Measurements from ENCODE around the gene CBFA2T3. TPM values are rescaled to one million over a fixed set of nuclear protein-coding genes. Genes with fewer than 3 reads are reported as not detected.

CBFA2T3 gene
- total and polyA plus RNA-seq, 4 donors: 4.7 to 11.8 (median 6.6) TPM

GRCh38 chr16:88841521-88842307, 135.3 kb downstream of the CBFA2T3 start:
- no peaks in the 10 kb centered on the region for H3K9me3 ChIP-seq (ENCODE audit: control insufficient read depth in 4 of 4, insufficient read depth in 3 of 4, low read length in 3 of 4)
- 92 to 94% methylated on average over 39 to 40 of the region's 40 CpGs for WGBS, 2 donors
- H3K36me3 ChIP-seq (ENCODE audit: control insufficient read depth in 4 of 4, insufficient read depth in 4 of 4, low read length in 4 of 4): peaks cover 0 to 44% (median 8%) of the 10 kb centered on the region in 4 donors
- TF ChIP-seq, protein P1, sequence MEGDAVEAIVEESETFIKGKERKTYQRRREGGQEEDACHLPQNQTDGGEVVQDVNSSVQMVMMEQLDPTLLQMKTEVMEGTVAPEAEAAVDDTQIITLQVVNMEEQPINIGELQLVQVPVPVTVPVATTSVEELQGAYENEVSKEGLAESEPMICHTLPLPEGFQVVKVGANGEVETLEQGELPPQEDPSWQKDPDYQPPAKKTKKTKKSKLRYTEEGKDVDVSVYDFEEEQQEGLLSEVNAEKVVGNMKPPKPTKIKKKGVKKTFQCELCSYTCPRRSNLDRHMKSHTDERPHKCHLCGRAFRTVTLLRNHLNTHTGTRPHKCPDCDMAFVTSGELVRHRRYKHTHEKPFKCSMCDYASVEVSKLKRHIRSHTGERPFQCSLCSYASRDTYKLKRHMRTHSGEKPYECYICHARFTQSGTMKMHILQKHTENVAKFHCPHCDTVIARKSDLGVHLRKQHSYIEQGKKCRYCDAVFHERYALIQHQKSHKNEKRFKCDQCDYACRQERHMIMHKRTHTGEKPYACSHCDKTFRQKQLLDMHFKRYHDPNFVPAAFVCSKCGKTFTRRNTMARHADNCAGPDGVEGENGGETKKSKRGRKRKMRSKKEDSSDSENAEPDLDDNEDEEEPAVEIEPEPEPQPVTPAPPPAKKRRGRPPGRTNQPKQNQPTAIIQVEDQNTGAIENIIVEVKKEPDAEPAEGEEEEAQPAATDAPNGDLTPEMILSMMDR (IDR thresholded peaks at IDR 0.05; ENCODE audit: control extremely low read depth, extremely low read depth): no peak
- DNase-seq: no peak
- no peaks in the 10 kb centered on the region for H3K4me1 ChIP-seq (ENCODE audit: control insufficient read depth in 5 of 5, insufficient read depth in 5 of 5, low read length in 5 of 5)
- no peak overlapping the region for H3K27ac ChIP-seq (ENCODE audit: low read depth in 1 of 2, low read length in 1 of 2)
- no peak overlapping the region for H3K9ac ChIP-seq (ENCODE audit: insufficient read depth in 1 of 2, low read length in 2 of 2)
- ATAC-seq (ENCODE audit: insufficient read depth, low FRiP score): no peak
- no peaks in the 10 kb centered on the region for H3K27me3 ChIP-seq (ENCODE audit: control insufficient read depth in 3 of 3, insufficient read depth in 3 of 3, low read length in 2 of 3)
- no peak overlapping the region for H3K4me3 ChIP-seq

DNA sequence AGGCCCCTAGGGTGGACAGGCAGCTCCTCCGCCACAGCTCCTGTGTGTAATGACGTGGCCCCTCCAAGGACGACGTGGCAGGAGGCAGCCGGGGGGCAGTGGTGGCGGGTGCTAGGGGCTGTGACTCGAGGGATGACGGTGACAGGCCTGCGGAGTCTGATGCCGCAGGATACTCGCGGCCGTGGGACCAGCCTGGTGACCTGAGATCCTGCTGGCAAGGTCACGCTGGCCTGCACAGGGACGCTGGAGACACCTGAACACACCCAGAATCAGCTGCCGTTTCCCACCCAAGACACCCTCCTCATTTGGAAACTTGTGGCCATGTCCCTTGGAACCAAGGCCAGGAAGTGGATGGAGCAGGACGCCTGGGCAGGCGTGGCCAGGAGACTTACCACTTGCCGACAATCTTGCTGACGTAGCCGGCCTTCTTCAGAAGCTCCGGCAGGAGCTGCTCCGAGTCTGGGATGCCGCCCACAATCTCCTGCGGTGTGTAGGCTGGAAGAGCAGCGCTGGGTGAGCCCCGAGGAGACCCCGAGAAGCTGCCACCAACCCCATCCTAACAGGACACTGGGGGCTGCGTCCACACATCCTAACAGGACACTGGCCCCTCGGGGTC, 136.3 kb downstream of the CBFA2T3 start:
- Histone ChIP-seq H3K4me3 (no peak overlapping the region), H3K9me3 (ENCODE audit: control insufficient read depth in 4 of 4, insufficient read depth in 3 of 4, low read length in 3 of 4) (no peaks in the 10 kb centered on the region), H3K36me3 (ENCODE audit: control insufficient read depth in 4 of 4, insufficient read depth in 4 of 4, low read length in 4 of 4) (peaks cover 0 to 45% (median 8%) of the 10 kb centered on the region in 4 donors), H3K9ac (ENCODE audit: insufficient read depth in 1 of 2, low read length in 2 of 2) (no peak overlapping the region), H3K27ac (ENCODE audit: low read depth in 1 of 2, low read length in 1 of 2) (no peak overlapping the region), H3K4me1 (ENCODE audit: control insufficient read depth in 5 of 5, insufficient read depth in 5 of 5, low read length in 5 of 5) (no peaks in the 10 kb centered on the region), H3K27me3 (ENCODE audit: control insufficient read depth in 3 of 3, insufficient read depth in 3 of 3, low read length in 2 of 3) (no peaks in the 10 kb centered on the region)
- WGBS, 2 donors: 73 to 86% methylated on average over 25 to 30 of the region's 30 CpGs
- TF ChIP-seq, protein P1 (IDR thresholded peaks at IDR 0.05; ENCODE audit: control extremely low read depth, extremely low read depth): no peak
- ATAC-seq (ENCODE audit: insufficient read depth, low FRiP score) (no peak), DNase-seq (no peak)

DNA sequence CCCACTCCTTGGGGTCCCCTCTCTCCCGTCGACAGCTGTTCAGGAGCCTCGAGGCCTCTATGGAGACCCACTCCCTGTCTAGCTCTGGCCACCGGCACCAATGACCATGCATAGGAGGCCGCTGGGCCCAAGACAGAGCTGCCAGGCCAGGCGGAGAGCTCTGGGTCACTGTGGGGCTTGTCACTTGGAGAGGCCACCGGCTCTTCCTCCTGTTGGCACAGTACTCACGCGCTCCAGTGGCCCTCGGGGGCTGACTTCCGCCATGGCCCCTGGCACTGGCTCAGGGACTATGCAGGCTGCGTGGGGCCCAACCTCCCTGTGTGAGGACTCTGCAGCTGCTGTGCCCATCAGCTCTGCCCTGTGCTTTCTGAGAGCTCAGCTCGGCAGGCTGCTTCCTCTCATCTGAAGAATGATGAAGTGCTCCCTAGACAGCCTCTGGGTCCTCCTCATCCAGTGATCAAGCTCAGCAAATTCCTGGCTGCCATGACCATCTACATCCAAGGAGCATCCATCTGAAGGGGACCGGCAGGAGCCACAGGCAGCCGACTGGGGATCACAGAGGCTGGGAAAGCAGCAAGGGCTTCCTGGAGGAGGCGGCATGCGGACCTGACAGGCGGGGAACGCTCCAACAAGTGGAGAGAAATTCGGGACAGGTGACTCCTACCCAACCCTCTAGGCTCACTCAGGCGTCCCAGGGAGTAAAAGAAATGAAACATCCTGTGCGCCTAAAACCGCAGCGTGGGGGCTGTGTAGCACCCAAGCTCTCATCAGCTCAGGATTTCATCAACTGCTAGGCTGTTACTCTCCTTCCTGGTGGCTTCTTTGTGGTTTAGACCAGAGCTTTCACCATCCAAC, 137.0 kb downstream of the CBFA2T3 start:
- Histone ChIP-seq H3K9ac (ENCODE audit: insufficient read depth in 1 of 2, low read length in 2 of 2) (no peak overlapping the region), H3K36me3 (ENCODE audit: control insufficient read depth in 4 of 4, insufficient read depth in 4 of 4, low read length in 4 of 4) (peaks cover 0 to 52% (median 9%) of the 10 kb centered on the region in 4 donors), H3K27ac (ENCODE audit: low read depth in 1 of 2, low read length in 1 of 2) (no peak overlapping the region), H3K4me1 (ENCODE audit: control insufficient read depth in 5 of 5, insufficient read depth in 5 of 5, low read length in 5 of 5) (no peaks in the 10 kb centered on the region), H3K4me3 (no peak overlapping the region), H3K9me3 (ENCODE audit: control insufficient read depth in 4 of 4, insufficient read depth in 3 of 4, low read length in 3 of 4) (no peaks in the 10 kb centered on the region), H3K27me3 (ENCODE audit: control insufficient read depth in 3 of 3, insufficient read depth in 3 of 3, low read length in 2 of 3) (no peaks in the 10 kb centered on the region)
- 61 to 86% methylated on average over 24 of the region's 24 CpGs for WGBS, 2 donors
- DNase-seq: no peak
- ATAC-seq (ENCODE audit: insufficient read depth, low FRiP score): no peak
- TF ChIP-seq, protein P1 (IDR thresholded peaks at IDR 0.05; ENCODE audit: control extremely low read depth, extremely low read depth): no peak
